Stomach (tissue), 4 donors: ENCODE measurements around the gene SNAP47.

ENCODE experiments used
- CTCF ChIP-seq, 7 experiments: fragments of 450-650 bp in 4 of 7; fragments of 200-600 bp in 3 of 7; sonication (generic) in 3 of 7; IDR thresholded peaks; one replicate each; pipeline ENCODE4 v1.5.1; 2016 to 2019; ENCODE audit warnings: antibody characterized with exemption in 7 of 7, control low read depth in 2 of 7, mild to moderate bottlenecking in 1 of 7
- POLR2A ChIP-seq, 4 donors: fragments of 450-650 bp; IDR thresholded peaks; one replicate each; pipeline ENCODE4 v1.6.1; 2016; ENCODE audit warnings: antibody characterized with exemption in 4 of 4, control low read depth in 2 of 4, mild to moderate bottlenecking in 1 of 4, moderate library complexity in 1 of 4

- TF ChIP-seq CTCF (IDR thresholded peaks at IDR 0.05) (no peak), POLR2A (IDR thresholded peaks at IDR 0.05) (no peak)
These were observed 734 bp upstream of the SNAP47 start for GRCh38 chr1:227734546-227734855.
